WI38 (cell line): ENCODE measurements around the gene LRMDA.

Experiments
- H3K4me3 ChIP-seq: 2 replicates; pipeline ENCODE4 v1.5.1; 2011; ENCODE audit warnings: low read depth, mild to moderate bottlenecking, control low read depth, low read length
- TF ChIP-seq, protein P1 (sequence below): IDR thresholded peaks from 2 replicates; pipeline ENCODE4 v1.5.1; 2012; ENCODE audit warnings: low read depth, mild to moderate bottlenecking, control low read depth, low read length

The LRMDA gene

DNA sequence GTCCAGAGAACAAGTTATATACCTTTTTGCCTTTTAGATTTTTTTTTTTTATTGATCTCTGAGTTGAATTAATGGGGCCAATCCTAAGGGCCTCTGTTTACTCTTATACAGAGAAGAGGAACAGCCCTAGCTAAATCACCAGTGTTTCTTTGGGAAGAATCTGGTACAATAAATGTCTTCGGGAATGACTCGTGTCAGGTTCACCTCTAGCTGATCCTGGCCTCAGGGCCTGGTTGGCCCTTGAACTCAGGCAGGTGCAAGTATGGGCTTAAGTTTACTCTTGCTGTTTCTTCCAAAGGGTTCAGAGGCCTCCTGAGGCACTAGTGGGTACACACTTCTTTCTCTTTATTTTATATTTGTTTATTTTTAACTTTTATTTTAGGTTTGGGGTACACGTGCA is 71.0 kb downstream of the LRMDA start:
- no peak overlapping the region for H3K4me3 ChIP-seq
- TF ChIP-seq, protein P1, sequence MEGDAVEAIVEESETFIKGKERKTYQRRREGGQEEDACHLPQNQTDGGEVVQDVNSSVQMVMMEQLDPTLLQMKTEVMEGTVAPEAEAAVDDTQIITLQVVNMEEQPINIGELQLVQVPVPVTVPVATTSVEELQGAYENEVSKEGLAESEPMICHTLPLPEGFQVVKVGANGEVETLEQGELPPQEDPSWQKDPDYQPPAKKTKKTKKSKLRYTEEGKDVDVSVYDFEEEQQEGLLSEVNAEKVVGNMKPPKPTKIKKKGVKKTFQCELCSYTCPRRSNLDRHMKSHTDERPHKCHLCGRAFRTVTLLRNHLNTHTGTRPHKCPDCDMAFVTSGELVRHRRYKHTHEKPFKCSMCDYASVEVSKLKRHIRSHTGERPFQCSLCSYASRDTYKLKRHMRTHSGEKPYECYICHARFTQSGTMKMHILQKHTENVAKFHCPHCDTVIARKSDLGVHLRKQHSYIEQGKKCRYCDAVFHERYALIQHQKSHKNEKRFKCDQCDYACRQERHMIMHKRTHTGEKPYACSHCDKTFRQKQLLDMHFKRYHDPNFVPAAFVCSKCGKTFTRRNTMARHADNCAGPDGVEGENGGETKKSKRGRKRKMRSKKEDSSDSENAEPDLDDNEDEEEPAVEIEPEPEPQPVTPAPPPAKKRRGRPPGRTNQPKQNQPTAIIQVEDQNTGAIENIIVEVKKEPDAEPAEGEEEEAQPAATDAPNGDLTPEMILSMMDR: no peak

DNA sequence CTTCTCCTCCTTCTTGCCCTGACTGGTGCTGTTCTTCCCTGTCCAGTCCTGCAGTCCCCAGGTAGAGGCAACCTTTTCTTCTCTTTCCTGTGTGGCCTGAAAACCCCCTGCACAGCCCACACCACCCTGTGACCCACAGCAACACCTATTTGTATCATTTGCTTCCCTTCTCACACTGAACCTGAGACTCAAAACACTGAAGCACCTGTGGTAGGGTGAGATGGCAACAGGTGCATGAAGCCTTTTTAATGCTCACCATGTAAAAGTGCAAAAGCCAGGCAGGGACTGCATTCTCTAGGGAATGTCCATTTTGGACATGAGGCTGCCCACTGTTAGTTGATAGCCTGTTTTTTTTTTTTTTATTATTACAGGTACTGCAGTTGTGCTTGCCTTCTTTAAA is 71.4 kb downstream of the LRMDA start:
- TF ChIP-seq, protein P1: no peak
- no peak overlapping the region for H3K4me3 ChIP-seq

DNA sequence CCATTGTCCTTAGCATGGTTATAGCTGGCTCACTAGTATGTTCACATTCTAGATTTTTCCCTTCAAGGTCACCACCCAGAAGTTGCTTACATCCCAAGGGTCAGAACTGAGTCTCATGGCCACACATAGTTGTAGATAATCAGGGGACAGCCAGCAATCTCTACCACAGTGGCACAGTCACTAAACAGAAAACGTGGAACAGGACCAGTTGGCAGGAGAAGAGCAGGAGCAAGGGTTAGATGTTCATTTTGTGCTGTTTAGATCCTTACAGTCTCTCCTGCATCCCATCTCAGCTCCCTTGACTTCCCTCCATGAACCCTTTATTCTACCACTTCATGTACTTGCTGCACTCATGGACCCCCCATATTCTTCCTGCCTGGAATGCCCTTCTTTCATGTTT is 73.9 kb downstream of the LRMDA start:
- TF ChIP-seq, protein P1: no peak

DNA sequence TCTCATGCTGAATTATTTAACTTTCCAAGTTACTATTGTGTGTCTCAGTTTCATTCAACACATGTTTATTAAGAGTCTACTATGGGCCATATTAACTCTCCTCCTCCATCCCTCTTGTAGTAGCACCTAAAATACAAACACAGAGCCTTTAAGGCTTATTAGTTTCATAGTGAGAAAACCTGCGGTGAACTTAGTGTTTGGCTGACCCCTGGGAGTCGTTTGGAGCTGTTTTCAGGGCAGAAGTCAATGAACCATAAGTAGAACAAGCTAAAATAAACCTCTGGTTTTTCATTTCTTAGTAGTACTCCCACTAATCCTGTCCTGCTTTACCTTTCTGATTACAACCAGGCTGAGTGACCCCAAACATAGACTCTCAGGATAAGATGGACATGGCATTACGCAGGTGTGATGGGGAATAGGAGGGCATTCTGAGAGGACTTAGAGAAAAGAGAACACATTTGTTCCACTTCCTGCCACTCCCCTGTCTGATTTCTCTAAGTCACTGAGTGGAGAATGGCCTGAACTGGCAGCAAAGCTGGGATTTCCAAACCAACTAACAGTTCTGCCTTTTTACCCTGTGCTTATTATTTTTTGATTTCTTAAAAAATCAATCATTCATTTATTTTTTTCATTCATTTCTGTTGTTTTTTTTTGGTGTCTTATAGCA is 74.5 kb downstream of the LRMDA start:
- TF ChIP-seq, protein P1: no peak
- no peak overlapping the region for H3K4me3 ChIP-seq

More for the DNA sequence above, 73.9 kb downstream of the LRMDA start:
- H3K4me3 ChIP-seq: no peak overlapping the region

DNA sequence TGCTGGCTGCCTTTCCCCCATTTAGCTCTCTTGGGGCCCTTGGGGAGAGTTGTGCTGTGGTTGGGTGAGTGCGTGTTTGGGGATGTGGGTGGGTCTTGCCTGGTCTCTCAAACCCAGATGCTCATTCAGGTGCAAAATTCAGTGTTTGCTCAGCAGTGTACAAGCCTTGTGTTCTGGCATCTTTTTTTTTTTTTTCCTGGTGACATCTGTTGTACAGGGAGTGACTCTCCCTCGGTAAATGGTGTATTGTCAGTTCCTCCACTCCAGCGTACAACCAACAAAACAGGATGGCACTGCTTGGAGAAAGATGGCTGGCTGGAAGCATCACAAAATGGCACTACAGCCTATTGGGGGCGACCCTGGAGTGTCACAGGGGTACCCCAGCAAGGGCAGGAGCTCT is 75.5 kb downstream of the LRMDA start:
- no peak overlapping the region for H3K4me3 ChIP-seq
- TF ChIP-seq, protein P1: no peak

DNA sequence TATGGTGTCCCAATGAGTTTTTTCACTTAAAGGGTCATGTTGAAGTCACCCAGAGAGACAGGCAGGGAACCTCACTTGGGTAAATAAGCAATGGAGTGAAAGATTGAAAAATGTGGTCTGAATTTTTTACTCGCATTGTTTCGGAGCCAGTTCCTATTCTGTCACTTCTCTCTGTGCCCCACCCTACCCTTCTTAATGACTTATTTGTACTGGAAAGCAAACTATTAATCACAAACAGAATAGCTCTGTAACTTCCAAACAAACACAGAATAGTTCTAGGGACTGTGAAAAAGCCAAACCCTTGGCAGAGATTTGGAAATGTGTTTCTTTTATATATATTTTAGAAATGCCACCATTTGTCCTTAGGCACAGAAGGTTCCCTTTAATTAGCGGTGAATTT is 76.0 kb downstream of the LRMDA start:
- TF ChIP-seq, protein P1: no peak
- no peak overlapping the region for H3K4me3 ChIP-seq

DNA sequence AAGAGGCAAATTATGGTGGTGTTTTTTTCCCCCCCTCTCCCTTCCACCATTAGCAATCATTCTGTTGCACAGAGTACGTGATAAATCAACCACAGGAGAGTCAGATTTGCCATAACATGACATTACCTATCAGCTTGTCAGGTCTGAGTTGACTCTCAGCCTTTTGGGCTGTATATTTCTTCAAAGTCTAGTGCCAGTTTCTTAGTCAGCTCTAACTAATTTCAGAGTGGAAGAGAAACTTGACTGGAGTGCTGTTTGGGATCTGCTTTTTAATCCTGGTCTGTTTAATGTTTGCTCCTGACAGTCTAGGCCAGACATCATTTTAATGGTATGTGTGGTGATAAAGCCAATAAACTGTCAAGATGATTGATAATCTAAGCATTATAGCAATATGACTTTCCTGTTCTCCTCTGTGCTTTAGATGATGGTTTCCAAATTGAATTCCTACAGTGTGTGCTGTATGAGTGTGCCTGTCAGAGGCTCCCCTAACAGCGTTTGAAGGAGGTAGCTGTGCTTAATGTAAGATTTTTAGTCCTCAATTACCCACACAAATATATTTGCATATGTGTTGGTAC is 76.9 kb downstream of the LRMDA start:
- TF ChIP-seq, protein P1: no peak

More for the DNA sequence above, 76.9 kb downstream of the LRMDA start:
- no peak overlapping the region for H3K4me3 ChIP-seq
